A673 (cell line): Measurements from ENCODE around the gene ZFP90. TPM values are rescaled to one million over a fixed set of nuclear protein-coding genes. Genes with fewer than 3 reads are reported as not detected.

Experiments
- BruUV-seq: library from RNA; stranded (reverse); fragments of 400-500 nt; replicated peaks from 2 replicates; lab custom pipeline; 2021; lab: Mats Ljungman, UMichigan
- CTCF ChIA-PET: fragments of 300-600 bp; sonication (Branson Sonifier 250); formaldehyde crosslinking; loops from one replicate; lab custom pipeline; 2022; ENCODE audit warnings: antibody characterized with exemption; lab: Charles Lee
- POLR2A ChIA-PET: fragments of 300-600 bp; sonication (Branson Sonifier 250); formaldehyde crosslinking; loops from one replicate; lab custom pipeline; 2022; ENCODE audit warnings: antibody characterized with exemption; ENCODE audit not compliant: low non-redundant PET; lab: Charles Lee
- DNase-seq: peaks from one replicate; pipeline ENCODE4 v3.0.0-alpha.2; 2015; ENCODE audit warnings: low spot score
- H3K27ac ChIP-seq: fragments of 200-600 bp; sonication (generic); 2 replicates; pipeline ENCODE4 v1.5.1; 2016; ENCODE audit warnings: mixed run types, low read depth, mild to moderate bottlenecking, mixed read lengths, antibody characterized with exemption, low read length; ENCODE audit not compliant: poor library complexity, severe bottlenecking
- H3K27me3 ChIP-seq: fragments of 200-600 bp; sonication (generic); replicated peaks from 2 replicates; pipeline ENCODE4 v1.6.1; 2017; ENCODE audit warnings: mixed run types, low read depth, mild to moderate bottlenecking, mixed read lengths, antibody characterized with exemption, low read length; ENCODE audit not compliant: insufficient read depth, poor library complexity
- H3K36me3 ChIP-seq: fragments of 200-600 bp; sonication (generic); 2 replicates; pipeline ENCODE4 v1.6.1; 2016; ENCODE audit warnings: mixed run types, mild to moderate bottlenecking, mixed read lengths, antibody characterized with exemption, low read length; ENCODE audit not compliant: insufficient read depth, poor library complexity, severe bottlenecking
- H3K4me1 ChIP-seq: fragments of 200-600 bp; sonication (generic); 2 replicates; pipeline ENCODE4 v1.6.1; 2017; ENCODE audit warnings: mixed run types, mild to moderate bottlenecking, mixed read lengths, antibody characterized with exemption, low read length; ENCODE audit not compliant: insufficient read depth, poor library complexity, severe bottlenecking
- H3K4me3 ChIP-seq: fragments of 200-600 bp; sonication (generic); 2 replicates; pipeline ENCODE4 v1.5.1; 2016; ENCODE audit warnings: low read depth, mixed run types, mild to moderate bottlenecking, mixed read lengths, low read length; ENCODE audit not compliant: poor library complexity, severe bottlenecking
- H3K9me3 ChIP-seq: fragments of 200-600 bp; sonication (generic); 2 replicates; pipeline ENCODE4 v1.6.1; 2016; ENCODE audit warnings: mixed run types, low read depth, mild to moderate bottlenecking, mixed read lengths, antibody characterized with exemption, low read length; ENCODE audit not compliant: poor library complexity, severe bottlenecking
- CTCF ChIP-seq: fragments of 300-800, 200-600 bp; sonication (generic); conservative IDR thresholded peaks from 2 replicates; pipeline ENCODE4 v1.5.1; 2017; ENCODE audit warnings: low read depth, mild to moderate bottlenecking, antibody characterized with exemption, low read length, moderate library complexity, mixed read lengths
- EZH2 ChIP-seq: fragments of 200-600 bp; sonication (generic); IDR thresholded peaks from 2 replicates; pipeline ENCODE4 v1.6.1; 2017; ENCODE audit warnings: borderline replicate concordance, low read depth, mild to moderate bottlenecking, mixed read lengths, antibody characterized with exemption, low read length; ENCODE audit not compliant: poor library complexity, severe bottlenecking
- intact Hi-C: fragments of 100-400 bp; cut with micrococcal nuclease; formaldehyde crosslinking; loops from one replicate; pipeline ENCODE4 v1.10.0; 2022; ENCODE audit not compliant: unreplicated experiment
- total RNA-seq: library from RNA; stranded (reverse); gene quantifications from 2 replicates; pipeline ENCODE4 v1.2.3, GENCODE V29; 2021

The ZFP90 gene
- total RNA-seq, 1 experiment from 2014 or later, result 17.5 TPM

GRCh38 chr16:68503334-68503733 is 35.8 kb upstream of the ZFP90 start:
- ChIA-PET POLR2A (no interaction called here), CTCF (no interaction called here)
- BruUV-seq, result no TSS peak
- TF ChIP-seq EZH2 (no peak), CTCF (no peak)
- Histone ChIP-seq H3K4me1 (no peaks in the 10 kb centered on the region), H3K27me3 (peaks cover 48% of the 10 kb centered on the region), H3K27ac (no peak overlapping the region), H3K4me3 (no peak overlapping the region), H3K36me3 (no peaks in the 10 kb centered on the region), H3K9me3 (no peaks in the 10 kb centered on the region)
- intact Hi-C loops, result no loop called here
- no peak for DNase-seq

- intact Hi-C loops, result no loop called here
- H3K9me3 ChIP-seq, result no peaks in the 10 kb centered on the region
- CTCF ChIA-PET, result no interaction called here
- no peak for TF ChIP-seq EZH2
- no peak for TF ChIP-seq CTCF
- peaks cover 50% of the 10 kb centered on the region for H3K27me3 ChIP-seq
- H3K36me3 ChIP-seq, result no peaks in the 10 kb centered on the region
- H3K4me1 ChIP-seq, result no peaks in the 10 kb centered on the region
- H3K27ac ChIP-seq, result no peak overlapping the region
- BruUV-seq, result no TSS peak
- H3K4me3 ChIP-seq, result no peak overlapping the region
- POLR2A ChIA-PET, result no interaction called here
- no peak for DNase-seq
These were observed 35.0 kb upstream of the ZFP90 start for GRCh38 chr16:68504066-68504465.

GRCh38 chr16:68506331-68507053 is 32.6 kb upstream of the ZFP90 start:
- H3K9me3 ChIP-seq, result no peaks in the 10 kb centered on the region
- ChIA-PET POLR2A (no interaction called here), CTCF (no interaction called here)
- no peaks in the 10 kb centered on the region for H3K36me3 ChIP-seq
- peaks cover 57% of the 10 kb centered on the region for H3K27me3 ChIP-seq
- no peak overlapping the region for H3K27ac ChIP-seq
- no peaks in the 10 kb centered on the region for H3K4me1 ChIP-seq
- BruUV-seq, result no TSS peak
- no peak for DNase-seq
- H3K4me3 ChIP-seq, result no peak overlapping the region
- TF ChIP-seq CTCF, result no peak
- TF ChIP-seq EZH2, result no peak
- intact Hi-C loops, result loop anchor here (5.0 kb wide), 1 partner anchor 59 kb away; the partner anchor contains the start of gene SMPD3
